GM21360 (cell line): Measurements from ENCODE around the gene KMT2D.

Experiments used
- ATAC-seq: cut with Tn5 transposase; IDR thresholded peaks from one replicate; pipeline ENCODE4 v1.9.1; 2021; ENCODE audit warnings: mild to moderate bottlenecking, moderate library complexity; ENCODE audit not compliant: unreplicated experiment

KMT2D gene, protein sequence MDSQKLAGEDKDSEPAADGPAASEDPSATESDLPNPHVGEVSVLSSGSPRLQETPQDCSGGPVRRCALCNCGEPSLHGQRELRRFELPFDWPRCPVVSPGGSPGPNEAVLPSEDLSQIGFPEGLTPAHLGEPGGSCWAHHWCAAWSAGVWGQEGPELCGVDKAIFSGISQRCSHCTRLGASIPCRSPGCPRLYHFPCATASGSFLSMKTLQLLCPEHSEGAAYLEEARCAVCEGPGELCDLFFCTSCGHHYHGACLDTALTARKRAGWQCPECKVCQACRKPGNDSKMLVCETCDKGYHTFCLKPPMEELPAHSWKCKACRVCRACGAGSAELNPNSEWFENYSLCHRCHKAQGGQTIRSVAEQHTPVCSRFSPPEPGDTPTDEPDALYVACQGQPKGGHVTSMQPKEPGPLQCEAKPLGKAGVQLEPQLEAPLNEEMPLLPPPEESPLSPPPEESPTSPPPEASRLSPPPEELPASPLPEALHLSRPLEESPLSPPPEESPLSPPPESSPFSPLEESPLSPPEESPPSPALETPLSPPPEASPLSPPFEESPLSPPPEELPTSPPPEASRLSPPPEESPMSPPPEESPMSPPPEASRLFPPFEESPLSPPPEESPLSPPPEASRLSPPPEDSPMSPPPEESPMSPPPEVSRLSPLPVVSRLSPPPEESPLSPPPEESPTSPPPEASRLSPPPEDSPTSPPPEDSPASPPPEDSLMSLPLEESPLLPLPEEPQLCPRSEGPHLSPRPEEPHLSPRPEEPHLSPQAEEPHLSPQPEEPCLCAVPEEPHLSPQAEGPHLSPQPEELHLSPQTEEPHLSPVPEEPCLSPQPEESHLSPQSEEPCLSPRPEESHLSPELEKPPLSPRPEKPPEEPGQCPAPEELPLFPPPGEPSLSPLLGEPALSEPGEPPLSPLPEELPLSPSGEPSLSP (N-terminal part only)

DNA sequence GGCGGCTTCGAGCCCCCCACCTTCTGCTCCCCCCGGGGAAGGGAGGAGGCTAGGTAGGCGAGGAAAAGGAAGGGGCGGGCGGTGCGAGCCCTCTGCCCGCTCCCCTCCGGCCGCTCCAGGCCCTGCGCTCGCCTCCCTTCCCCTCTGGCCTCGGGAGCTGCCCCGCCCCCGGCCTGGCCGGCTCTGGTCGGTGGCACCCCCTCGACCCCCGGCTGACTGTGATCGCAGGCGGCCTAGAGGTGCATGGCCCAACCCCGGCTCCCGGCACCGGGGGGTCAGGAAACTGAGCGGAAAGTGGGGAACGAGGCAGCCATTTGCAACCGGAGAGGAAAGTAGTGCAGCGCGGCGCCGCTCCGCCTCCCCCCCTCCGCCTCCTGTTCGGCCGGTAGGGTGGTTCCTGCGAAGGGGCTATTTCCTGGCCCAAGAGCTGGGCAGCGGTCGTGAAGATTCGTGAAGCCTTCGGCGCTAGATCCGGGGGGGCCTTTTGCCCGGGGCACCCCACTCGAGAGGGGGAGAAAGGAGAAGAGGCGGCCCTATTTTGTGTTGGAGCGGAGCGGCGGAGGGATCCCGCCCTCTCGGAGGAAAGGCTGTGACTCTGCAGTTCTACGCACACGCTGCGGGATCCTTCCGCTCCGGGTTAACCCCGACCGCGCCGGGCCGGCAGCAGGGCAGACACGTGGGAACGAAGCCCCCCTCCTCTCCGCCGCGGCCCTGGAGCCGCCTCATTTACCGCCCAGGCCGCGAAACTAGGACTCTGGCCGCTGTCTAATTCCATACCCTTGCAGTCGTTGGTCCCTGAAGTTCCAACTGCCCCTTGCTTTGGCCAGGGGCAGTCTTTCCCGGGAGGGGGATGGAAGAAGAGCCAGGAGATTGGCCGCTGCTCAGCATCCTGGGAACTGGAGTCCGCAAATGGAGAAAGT, at the start of gene KMT2D:
TSS of gene KMT2D (minus strand) at position 558 of the 920 bp plus-strand sequence. CDS start 5,470 bp downstream, outside the sequence.
- peak; percentile 48 for ATAC-seq

DNA sequence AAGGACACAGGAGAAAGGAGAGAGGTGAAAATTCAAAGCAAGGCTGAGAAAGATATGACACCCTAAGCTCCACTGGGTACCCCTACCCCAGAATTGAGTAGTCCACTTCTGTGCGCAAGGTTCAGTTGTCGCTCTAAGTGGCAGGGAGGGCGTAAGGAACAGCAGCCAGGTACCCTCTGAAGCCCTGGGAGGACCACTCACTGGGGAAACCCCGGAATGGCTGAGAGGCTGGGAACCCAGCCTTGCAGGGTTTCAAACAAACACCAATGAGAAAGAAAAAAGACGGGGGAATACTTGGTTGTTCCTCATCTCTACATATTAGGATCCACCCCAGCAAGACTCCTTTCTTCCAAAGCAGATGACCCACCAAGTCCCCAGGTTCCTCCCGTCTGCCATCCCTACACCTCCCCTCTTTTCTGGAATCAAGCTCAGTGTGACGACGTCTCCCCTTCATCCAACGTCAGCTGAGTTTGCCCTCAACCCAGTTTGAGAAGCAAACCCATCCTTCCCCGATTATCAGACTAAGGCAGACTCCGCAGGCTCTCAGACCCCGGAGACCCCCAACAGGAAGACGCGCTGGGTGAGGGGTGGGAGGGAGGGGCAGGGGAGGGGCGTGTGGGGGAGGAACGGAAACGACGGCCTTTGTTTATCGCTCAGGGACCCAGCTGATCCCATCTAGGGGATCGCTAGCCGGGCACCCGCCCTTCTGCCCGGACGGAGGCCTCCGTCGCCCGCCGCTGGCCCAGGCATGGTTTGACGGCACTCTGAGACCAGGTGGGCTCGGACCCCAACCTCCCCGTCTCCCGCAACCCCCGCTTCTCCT, 49.3 kb upstream of the KMT2D start:
- ATAC-seq, result no peak

DNA sequence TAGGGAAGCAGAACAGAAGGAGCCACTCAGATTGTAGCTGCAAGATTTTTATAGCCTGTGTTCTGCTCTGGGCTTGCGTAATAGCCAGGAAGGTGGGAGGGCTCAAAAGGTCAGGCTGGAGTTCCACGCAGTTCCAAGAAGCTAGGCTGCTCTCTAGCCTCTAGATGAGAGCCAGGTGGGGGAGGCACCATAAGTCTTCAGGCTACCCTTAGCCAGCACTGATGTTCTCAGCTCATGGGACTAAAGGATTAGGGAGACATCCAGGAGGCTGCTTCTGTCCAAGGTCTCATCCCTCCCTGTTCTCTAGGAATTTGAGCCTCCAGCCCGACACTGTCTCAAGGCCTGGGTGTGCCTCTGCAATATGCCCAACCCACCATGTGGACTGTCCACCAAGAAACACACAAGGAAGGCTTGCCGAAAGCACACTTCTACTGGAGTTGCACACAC, 48.4 kb upstream of the KMT2D start:
- no peak for ATAC-seq

DNA sequence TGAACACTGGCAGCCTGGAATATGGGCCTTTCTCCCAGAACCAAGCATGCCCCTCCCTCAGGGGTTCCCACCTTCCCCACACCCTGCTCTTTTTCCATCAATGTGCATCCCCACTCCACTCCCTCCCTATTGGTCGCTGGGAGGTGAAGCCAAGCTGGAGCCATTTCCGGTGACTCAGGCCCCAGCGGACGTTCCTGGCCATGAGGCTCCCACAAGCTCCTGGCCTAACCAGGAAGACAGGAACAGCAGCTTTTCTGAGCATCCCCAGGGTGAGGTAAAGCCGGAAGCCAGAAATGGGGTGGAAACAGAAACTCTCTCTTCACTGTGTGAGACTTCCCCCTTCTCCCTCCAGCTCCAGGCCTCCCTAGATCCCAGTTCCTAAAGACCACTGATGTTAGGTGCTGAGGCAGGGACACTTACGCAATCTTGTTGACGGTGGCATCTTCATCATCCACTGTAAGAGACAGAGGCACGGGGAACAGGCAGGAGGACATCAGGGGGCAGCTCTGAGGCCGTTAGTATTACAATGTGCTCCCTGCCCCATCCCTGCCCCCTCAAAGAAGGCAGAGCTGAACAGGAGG, 45.0 kb upstream of the KMT2D start:
- no peak for ATAC-seq

DNA sequence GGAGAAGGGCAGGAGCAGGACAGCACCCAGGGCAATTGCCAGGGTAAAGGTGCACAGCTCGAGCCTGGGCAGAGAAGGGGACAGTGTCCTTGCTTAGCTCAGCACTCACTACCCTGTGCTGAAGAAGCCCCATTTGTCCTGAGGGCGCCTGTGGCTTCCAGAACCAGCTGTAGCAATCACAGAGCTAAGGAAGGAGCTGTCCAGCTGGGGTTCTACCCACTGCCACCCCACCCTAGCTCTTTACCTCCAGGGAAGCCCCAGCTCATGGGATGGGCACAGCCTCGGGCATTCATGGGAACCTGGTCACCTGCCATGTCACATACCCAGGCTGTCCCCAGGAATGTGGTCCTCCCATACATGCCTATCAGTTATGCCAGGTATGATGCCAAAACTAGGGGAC, 44.2 kb upstream of the KMT2D start:
- no peak for ATAC-seq

DNA sequence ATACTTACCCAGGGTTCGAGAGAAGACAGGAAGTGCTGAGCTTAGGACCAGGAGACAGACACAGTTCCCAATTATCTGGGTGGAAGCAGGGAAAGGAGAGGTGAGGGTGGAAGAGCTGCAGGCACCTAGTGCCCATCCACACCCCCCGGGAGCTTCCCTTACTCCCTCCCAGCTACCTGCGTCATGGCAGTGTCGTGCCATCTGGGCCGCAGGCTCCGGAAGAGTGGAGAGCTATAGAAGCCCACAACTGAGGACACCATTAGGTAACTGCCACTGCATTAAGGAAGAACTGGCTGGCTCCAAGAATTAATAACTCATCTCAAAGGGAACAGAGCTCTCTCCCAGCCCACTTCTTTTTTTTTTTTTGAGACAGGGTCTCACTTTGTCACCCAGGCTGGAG, 39.8 kb upstream of the KMT2D start:
- no peak for ATAC-seq

DNA sequence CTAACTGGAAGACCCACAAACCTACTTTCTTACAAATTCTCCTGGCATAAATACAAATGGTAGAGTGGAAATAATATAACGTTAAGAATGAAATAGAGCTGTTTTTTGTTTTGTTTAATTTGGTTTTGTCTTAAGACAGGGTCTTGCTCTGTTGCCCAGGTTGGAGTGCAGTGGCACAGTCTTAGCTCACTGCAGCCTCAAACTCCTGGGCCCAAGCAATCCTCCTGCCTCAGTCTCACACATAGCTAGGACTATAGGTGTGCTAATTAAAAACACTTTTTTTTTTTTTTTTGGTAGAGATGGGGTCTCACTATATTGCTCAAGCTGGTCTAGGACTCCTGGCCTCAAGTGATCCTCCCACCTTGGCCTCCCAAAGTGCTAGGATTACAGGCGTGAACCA, 38.1 kb upstream of the KMT2D start:
- ATAC-seq, result no peak

DNA sequence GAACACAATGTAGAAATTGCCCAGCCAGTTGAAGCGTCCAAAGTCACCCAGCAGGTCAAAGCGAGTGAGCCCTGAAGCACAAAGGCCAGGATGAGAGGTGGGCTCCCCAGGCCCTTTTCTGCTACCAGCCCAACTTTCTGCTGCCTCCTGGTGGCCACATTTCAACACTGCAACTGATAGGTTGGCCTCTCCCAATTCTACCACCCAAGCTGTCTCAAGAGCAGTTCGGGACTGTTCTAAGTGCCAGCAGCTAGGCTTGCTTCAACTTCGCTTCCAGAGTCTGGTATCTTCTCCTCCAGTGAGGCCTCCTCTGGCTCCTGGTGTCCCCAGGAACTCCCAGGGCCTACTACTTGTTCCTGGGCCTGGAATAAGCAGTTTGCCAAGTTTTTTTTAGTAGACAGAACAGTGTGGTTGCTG, 37.4 kb upstream of the KMT2D start:
- no peak for ATAC-seq

DNA sequence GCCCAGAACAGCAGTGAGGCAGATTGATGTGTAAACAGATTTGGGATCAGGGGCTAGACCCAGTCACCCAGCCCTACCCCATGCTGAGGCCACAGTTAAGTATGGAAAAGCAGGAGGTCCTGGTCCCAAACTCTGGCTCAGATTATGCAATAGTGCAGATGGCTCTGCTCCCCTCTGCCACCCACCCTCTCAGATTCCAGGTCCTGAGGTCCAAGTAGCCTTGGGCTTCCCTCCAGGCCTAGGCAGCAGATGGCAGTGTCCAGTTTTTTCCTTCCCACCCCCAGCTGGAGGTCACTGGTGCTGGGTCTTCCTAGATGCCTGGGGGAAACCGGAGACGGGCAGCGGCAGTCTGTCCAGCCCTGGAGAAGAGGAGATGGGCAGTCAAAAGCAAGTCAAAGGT, 36.8 kb upstream of the KMT2D start:
- ATAC-seq, result no peak

DNA sequence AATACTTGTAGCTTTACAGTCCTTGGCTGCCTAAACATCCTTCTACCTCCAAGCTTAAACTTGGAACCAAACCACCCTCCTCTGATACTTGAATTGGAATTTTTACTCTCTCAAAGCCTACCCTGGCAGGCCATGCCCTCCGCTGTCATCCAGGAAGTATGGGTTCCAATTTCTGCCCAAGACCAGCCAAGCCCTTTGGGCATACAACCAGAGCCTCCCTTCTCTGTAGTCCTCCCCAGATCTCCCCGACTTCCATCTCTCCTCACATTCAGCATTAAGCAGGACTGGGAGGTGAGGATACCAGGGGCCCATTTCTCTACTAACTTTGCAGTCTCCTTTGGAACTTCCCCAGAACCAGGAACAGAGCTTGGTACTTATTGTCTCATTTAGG, 34.4 kb upstream of the KMT2D start:
- ATAC-seq, result no peak

DNA sequence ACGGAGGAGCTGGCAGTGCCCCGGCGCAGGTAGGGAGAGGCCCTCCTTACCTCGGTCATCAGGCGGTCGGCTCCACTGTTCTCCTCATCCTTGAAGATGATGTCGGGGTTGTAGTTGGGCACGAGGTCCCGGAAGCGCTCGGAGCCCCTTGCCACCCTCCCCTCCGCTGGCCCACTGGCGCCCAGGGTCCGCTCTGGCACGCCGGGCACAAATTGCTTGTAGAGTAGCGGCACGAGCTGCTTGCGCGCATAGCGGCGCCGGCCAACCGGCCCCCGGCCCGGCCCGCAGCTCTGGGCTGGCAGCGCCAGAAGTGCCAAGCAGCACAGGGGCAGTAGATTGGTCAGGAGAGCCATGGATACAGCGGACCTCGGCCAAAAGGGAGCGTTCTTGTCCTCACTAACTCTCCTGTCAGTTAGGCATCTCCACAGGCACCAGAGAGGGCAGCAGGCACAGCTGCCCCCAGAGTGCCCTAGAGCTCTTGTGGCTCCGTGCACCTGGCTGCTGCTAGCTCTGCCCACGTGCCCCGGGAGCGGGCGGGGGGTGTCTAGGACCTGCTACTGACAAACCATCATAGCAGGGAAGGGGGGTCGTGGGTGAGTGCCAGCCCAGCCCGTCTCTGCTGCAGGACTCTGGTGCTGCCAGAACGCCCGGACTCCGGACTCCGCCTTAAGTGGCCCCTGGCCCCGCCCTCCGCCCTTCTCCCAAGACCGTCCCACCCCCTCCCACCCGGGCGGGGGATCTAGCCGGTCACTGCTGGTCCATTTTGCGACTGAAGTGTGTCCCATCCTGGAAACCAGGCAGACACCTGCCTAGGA, 33.8 kb upstream of the KMT2D start, which contains the start of gene DHH:
TSS of gene DHH (minus strand) at position 642 of the 815 bp plus-strand sequence. CDS start at position 353, 289 bp downstream.
- ATAC-seq, result no peak

DNA sequence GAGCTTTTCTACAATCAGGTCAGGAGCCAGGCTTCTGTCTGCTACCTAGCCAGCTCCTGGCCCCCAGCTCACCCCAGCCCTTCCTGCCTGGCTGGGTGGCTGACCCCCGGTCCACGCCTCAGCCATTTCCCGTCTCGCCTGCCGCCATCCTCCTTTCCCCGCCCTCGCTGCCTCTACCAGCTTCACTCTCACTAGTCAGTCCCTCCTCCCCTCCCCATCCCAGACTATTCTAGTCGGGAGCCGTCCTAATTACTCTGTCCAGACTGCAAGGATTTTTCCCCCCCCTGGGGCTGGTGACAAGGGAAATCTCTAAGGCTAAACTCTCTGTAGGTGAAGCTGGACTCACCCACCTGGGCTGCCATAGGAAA, 33.2 kb upstream of the KMT2D start:
- no peak for ATAC-seq

DNA sequence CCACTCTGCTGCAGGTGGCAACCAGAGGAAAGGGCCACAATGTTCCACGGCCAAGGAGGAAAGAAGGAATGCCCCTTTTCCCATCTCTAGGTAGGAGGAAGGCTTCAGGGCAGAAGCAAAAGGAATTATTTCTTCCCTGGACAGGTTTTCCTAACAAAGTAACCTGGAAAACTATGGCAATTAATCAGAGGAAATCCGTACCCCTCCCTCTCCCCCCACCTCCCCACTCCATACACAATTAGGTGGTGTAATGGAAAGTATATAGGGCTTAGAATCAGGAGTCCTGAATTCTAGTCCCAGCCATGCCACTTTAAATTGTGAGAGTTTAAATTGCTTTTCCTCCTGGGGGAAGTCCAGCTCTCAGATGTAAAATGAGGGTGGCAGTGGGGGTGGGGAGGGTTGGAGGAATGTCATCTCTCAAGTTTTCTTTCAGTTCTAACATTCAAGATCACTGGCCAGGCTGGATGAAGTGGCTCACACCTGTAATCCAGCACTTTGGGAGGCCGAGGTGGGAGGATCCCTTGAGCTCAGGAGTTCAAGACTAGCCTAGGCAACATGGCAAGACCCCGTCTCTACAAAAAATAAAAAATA, 32.3 kb upstream of the KMT2D start:
- ATAC-seq, result no peak

DNA sequence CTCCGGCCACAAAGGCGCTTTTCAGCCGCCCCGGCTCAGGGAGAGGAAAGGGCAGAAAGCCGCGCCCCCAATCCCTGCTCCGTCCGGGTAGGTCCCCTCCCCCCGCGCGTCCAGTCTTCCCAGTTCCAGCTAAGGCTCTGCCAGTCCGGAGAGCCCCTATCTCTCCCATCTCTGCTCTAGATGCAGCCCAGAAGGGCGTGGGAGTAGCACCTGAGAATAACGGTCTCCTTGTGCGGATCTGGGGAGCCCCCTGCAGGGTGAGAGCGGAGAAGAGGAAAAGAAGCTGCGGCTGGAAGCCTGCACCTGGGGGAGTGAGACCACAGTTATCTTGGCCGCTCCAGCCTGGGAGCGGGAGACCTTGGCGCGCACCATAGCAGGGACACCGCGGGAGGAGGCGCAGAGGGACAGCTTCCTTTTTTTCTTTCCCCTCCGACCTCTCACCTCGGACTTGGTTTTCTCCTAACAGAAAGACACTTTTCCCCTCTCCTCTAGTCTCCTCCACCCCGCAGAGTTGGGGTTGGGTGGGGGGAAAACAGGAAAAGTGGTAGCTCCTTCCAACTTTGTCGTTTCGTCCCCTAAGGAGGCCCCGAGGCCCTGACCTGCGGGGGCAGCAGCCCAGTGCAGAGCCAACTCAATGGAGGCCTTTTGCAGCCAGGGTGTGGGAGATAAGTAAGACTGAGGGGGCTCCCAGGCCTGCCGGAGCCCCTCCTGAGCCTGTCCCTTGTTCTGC, 31.7 kb upstream of the KMT2D start:
- ATAC-seq, result no peak

DNA sequence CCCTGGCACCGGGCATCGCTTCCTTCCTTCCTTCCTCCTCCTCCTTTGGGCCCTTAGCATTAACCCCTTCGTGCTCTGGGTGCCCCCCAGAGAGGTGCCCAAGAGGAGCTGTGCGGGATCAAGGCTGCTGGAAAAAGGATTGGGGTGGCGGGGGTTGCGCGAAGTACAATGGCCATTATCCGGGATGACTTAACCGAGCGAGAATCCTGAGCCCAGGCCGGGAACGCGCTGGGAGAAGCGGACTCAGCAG, 31.2 kb upstream of the KMT2D start:
- ATAC-seq, result no peak

DNA sequence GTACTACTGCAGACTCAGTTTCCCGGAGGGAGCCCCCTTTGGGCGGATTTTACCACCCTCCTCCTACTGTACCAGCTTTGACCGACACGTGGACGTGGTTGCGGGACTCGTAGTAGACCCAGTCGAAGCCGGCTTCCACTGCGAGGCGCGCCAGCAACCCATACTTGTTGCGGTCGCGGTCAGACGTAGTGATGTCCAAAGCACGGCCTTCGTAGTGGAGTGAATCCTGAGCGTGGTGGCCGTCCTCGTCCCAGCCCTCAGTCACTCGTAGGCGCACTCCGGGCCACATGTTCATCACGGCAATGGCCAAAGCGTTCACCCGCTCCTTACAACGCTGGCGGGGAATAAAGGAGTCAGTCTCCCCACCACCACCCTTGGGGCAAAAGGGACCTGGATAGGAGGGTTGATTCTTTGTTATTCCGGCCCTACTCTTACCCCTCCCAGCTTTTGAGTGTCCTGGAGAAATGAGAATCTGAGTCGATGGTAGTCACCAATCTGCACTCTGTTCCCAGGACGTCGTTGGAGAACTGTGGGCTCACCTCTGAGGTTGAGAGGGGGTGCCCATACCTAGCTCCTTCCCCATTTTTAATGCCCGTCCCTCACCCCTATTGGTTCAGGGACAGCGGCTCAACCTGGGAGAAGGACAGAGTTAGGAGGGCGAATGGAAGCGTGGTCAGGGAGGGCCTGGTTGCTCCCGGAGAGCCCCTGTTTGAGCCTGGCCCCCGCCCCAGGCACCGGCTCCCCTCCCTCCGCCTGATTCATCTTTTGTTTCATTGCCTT, 30.7 kb upstream of the KMT2D start:
- no peak for ATAC-seq
